GM12892 (cell line): ENCODE measurements around the gene CFLAR.
A peak's percentile ranks its signal among the peaks of the same experiment; 100 is the strongest.
"Not testable (repeated sequence)": the region's sequence is repeated elsewhere in the genome, so short reads cannot be mapped to it uniquely, and the experiment has no call there.

Source experiments
- DNase-seq: peaks from one replicate; pipeline ENCODE4 v3.0.0; 2011; ENCODE audit not compliant: insufficient read length
- FAIRE-seq: peaks from 2 replicates; lab custom pipeline; 2011; peaks lifted over from hg19 to GRCh38; lab: Jason Lieb, UNC
- POLR2A ChIP-seq: IDR thresholded peaks from 2 replicates; pipeline ENCODE4 v1.6.1; 2011; ENCODE audit warnings: low read depth, low read length, control low read depth
- POLR2AphosphoS5 ChIP-seq: IDR thresholded peaks from 2 replicates; pipeline ENCODE4 v1.6.1; 2011; ENCODE audit warnings: low read depth, low read length, control low read depth
- TAF1 ChIP-seq: IDR thresholded peaks from 2 replicates; pipeline ENCODE4 v1.6.1; 2011; ENCODE audit warnings: low read depth, mild to moderate bottlenecking, control low read depth, low read length, borderline replicate concordance

Gene CFLAR

DNA sequence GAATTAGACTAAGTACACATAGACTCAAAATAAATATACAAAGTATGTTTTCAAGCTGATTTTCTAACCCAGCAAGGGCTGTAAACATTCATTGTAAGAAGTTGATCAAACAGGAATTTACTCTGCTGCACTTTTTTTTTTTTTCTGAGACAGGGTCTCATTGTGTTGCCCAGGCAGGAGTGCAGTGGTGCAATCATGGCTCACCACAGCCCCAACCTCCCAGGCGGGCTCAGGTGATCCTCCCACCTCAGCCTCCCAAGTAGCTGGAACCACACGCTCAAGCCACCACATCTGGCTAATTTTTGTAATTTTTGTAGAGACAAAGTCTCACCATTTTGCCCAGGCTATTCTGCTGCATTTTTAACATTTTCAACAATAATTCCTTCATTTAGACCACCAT, 8.3 kb upstream of the CFLAR start:
- FAIRE-seq = no peak
- DNase-seq = no peak
- TF ChIP-seq POLR2A (no peak), TAF1 (no peak), POLR2AphosphoS5 (no peak)

DNA sequence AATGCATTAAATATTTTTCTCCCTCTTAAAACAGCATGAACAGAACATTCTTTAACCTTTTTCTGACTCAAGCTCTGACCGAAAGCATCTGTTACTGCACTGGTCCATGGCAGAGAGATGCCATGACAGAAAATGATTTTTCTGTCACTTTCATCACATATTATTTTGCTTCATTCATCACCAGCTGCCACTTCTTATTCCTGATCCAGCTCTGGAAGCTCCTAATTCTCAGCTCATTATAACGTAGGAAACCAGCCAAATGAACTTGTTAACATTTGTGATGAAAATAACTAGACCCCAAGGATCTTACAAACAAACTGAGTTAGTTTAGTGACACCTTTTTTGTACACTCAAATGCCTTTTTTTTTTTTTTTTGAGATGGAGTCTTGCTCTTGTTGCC, 7.6 kb upstream of the CFLAR start:
- DNase-seq (no peak), FAIRE-seq (no peak)
- no peak for TF ChIP-seq POLR2A
- TF ChIP-seq TAF1 = no peak
- no peak for TF ChIP-seq POLR2AphosphoS5

DNA sequence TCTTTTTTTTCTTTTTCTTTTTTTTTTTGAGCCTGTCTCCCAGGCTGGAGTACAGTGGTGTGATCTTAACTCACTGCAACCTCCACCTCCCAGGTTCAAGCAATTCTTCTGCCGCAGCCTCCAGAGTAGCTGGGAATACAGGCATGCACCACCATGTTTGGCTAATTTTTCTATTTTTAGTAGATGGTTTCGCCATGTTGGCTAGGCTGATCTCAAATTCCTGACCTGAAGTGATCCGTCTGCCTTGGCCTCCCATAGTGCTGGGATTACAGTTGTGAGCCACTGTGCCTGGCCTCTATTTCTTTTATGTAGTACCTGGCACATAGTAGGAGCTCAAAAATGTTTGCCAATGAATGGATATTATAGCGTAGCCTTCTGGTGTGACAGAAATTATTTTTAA, 6.8 kb upstream of the CFLAR start:
- FAIRE-seq = no peak
- DNase-seq = no peak
- no peak for TF ChIP-seq TAF1
- TF ChIP-seq POLR2AphosphoS5 = no peak
- TF ChIP-seq POLR2A = no peak

DNA sequence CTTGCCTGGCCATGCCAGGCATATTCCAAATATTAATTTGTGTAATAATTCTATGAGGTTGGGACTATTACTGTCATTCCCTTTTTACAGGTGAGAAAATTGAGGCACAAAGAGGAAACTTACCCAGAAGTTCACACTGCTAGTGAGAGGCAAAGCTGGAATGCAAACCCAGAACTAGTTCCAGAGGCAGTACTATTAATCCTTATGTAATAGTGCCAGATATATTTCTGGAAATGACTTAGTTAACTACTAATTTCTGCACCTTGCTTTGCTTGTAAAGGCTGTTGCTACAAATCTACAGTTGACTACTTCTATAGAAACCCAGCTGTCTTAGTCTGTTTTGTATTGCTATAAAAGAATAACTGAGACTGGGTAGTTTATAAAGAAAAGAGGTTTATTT, 5.3 kb upstream of the CFLAR start:
- FAIRE-seq (no peak), DNase-seq (no peak)
- TF ChIP-seq POLR2AphosphoS5 (no peak), POLR2A (no peak), TAF1 (no peak)

DNA sequence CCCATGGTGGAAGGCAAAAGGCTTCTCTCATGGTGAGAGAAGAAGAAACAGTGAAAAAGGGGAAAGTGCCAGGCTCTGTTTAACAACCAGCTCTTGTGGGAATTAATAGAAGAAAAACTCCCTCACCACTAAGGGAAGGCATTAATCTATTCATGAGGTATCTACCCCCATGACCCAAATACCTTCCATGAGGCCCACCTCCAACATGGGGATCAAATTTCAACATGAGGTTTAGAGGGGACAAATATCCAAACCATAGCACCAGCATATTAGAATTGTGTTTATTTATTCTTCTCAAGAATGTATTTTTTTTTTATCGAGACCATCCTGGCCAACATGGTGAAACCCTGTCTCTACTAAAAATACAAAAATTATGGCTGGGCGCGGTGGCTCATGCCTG, 4.9 kb upstream of the CFLAR start:
- DNase-seq = no peak
- no peak for FAIRE-seq
- TF ChIP-seq TAF1 = no peak
- TF ChIP-seq POLR2AphosphoS5 = no peak
- no peak for TF ChIP-seq POLR2A

GRCh38 chr2:201114350-201114749, 1.6 kb upstream of the CFLAR start:
- DNase-seq (no peak), FAIRE-seq (no peak)
- no peak for TF ChIP-seq POLR2A
- TF ChIP-seq POLR2AphosphoS5 = no peak
- TF ChIP-seq TAF1 = no peak

- DNase-seq = no peak
- TF ChIP-seq POLR2A = no peak
- TF ChIP-seq POLR2AphosphoS5 = no peak
- no peak for TF ChIP-seq TAF1
- FAIRE-seq = no peak
These were observed 1.1 kb upstream of the CFLAR start for GRCh38 chr2:201114846-201115245.

- no peak for DNase-seq
- FAIRE-seq = no peak
- TF ChIP-seq POLR2A (peak; percentile 30; the same call in 1 of the 2 replicates), TAF1 (no peak), POLR2AphosphoS5 (no peak)
These were observed 1.2 kb downstream of the CFLAR start for GRCh38 chr2:201116959-201117734.

GRCh38 chr2:201117735-201118094, 1.8 kb downstream of the CFLAR start:
- DNase-seq, FAIRE-seq: not testable (repeated sequence)

GRCh38 chr2:201118121-201118960, 2.4 kb downstream of the CFLAR start:
- FAIRE-seq (peak; percentile 69), DNase-seq (peak; percentile 43)
- TF ChIP-seq POLR2AphosphoS5 = peak; percentile 72
- TF ChIP-seq POLR2A = peak; percentile 89
- TF ChIP-seq TAF1 = 0 out of 2 replicates have a peak, but pooled peaks have one; percentile 31

- no peak for FAIRE-seq
- DNase-seq = no peak
- no peak; the same call in 1 of the 2 replicates for TF ChIP-seq TAF1
- TF ChIP-seq POLR2A = no peak
- TF ChIP-seq POLR2AphosphoS5 = no peak; the same call in 1 of the 2 replicates
These were observed 3.2 kb downstream of the CFLAR start for GRCh38 chr2:201118961-201119854.
